Stimulated activated CD8-positive, alpha-beta memory T cell treated with anti-CD3 and anti-CD28 coated beads, Interleukin-7, amount 100 ng/mL, for 48 hours (primary cell): ENCODE measurements around the gene GRK4.
"Not testable (repeated sequence)": the region's sequence is repeated elsewhere in the genome, so short reads cannot be mapped to it uniquely, and the experiment has no call there.

ENCODE experiments used
- DNase-seq, 2 donors: peaks; one replicate each; pipeline ENCODE4 v3.0.0-alpha.2; 2020; ENCODE audit warnings: low read depth in 1 of 2; ENCODE audit errors: extremely low read depth in 1 of 2

Gene GRK4

GRCh38 chr4:3037957-3038461, 74.6 kb downstream of the GRK4 start:
- no peak for DNase-seq

- no peak for DNase-seq
These were observed 76.5 kb downstream of the GRK4 start for GRCh38 chr4:3039706-3040366.

GRCh38 chr4:3040452-3041191, 77.3 kb downstream of the GRK4 start:
- DNase-seq: no peak

- peak in 1 of 2 donors; percentile 4 for DNase-seq
These were observed 78.1 kb downstream of the GRK4 start for GRCh38 chr4:3041192-3042142.

GRCh38 chr4:3042226-3042625, 78.9 kb downstream of the GRK4 start:
- no peak for DNase-seq

GRCh38 chr4:3043282-3044020, 80.1 kb downstream of the GRK4 start:
- DNase-seq: no peak

- peak; percentile 41 to 73 for DNase-seq
These were observed 81.8 kb downstream of the GRK4 start for GRCh38 chr4:3044870-3045819.

- no peak for DNase-seq
These were observed 82.8 kb downstream of the GRK4 start for GRCh38 chr4:3046162-3046561.

GRCh38 chr4:3046623-3047022, 83.3 kb downstream of the GRK4 start:
- no peak for DNase-seq

GRCh38 chr4:3047464-3048286, 84.3 kb downstream of the GRK4 start:
- DNase-seq: peak; percentile 71 to 81

- not testable (repeated sequence) for DNase-seq
These were observed 87.9 kb downstream of the GRK4 start for GRCh38 chr4:3051141-3051897.

- DNase-seq: no peak
These were observed 90.9 kb downstream of the GRK4 start for GRCh38 chr4:3054169-3054759.

- DNase-seq: no peak
These were observed 96.6 kb downstream of the GRK4 start for GRCh38 chr4:3059943-3060342.

- no peak for DNase-seq
These were observed 97.6 kb downstream of the GRK4 start for GRCh38 chr4:3060946-3061345.

GRCh38 chr4:3062471-3062870, 99.1 kb downstream of the GRK4 start:
- no peak for DNase-seq

GRCh38 chr4:3065551-3065950, 102.2 kb downstream of the GRK4 start:
- no peak for DNase-seq

- DNase-seq: no peak
These were observed 103.5 kb downstream of the GRK4 start for GRCh38 chr4:3066836-3067400.
